K562 (cell line): Measurements from ENCODE around the gene RDH5. TPM values are rescaled to one million over a fixed set of nuclear protein-coding genes. Genes with fewer than 3 reads are reported as not detected.
A peak's percentile ranks its signal among the peaks of the same experiment; 100 is the strongest.

Source experiments
- ADNP ChIP-seq: fragments of 200-800 bp; sonication (Bioruptor generic); IDR thresholded peaks from 2 replicates; pipeline ENCODE4 v1.6.1; 2016; ENCODE audit warnings: missing genetic modification characterization, missing compliant biosample characterization
- CBX5 ChIP-seq: IDR thresholded peaks from 2 replicates; pipeline ENCODE4 v1.6.1; 2014; ENCODE audit warnings: low read depth, borderline replicate concordance
- CSDE1 ChIP-seq, 2 experiments: fragments of 450-650 bp; IDR thresholded peaks; 2 replicates each; pipeline ENCODE4 v1.6.1; 2016; ENCODE audit warnings: mild to moderate bottlenecking in 1 of 2
- HDAC3 ChIP-seq: fragments of 450-650 bp; IDR thresholded peaks from 2 replicates; pipeline ENCODE4 v1.6.1; 2018; ENCODE audit warnings: borderline replicate concordance, mild to moderate bottlenecking, moderate library complexity; ENCODE audit not compliant: partially characterized antibody
- HLTF ChIP-seq: fragments of 450-650 bp; IDR thresholded peaks from 2 replicates; pipeline ENCODE4 v1.6.1; 2016
- HNRNPUL1 ChIP-seq: fragments of 200-400 bp; formaldehyde crosslinking; IDR thresholded peaks from 2 replicates; pipeline ENCODE4 v1.6.1; 2017; ENCODE audit warnings: low read length
- ILF3 ChIP-seq: fragments of 450-650 bp; IDR thresholded peaks from 2 replicates; pipeline ENCODE4 v1.6.1; 2018; ENCODE audit warnings: antibody characterized with exemption, mild to moderate bottlenecking, moderate library complexity, borderline replicate concordance
- IRF2 ChIP-seq: sonication (generic); formaldehyde crosslinking; IDR thresholded peaks from 2 replicates; pipeline ENCODE4 v1.8.1; 2022; ENCODE audit warnings: mild to moderate bottlenecking, missing genetic modification reagents
- OTX1 ChIP-seq: fragments of 450-650 bp; formaldehyde crosslinking; IDR thresholded peaks from 2 replicates; pipeline ENCODE4 v1.4.0; 2022; ENCODE audit warnings: mild to moderate bottlenecking
- PPARD ChIP-seq: fragments of 250-450 bp; sonication (Bioruptor Pico); IDR thresholded peaks from 2 replicates; pipeline ENCODE4 v1.8.0; 2022; ENCODE audit warnings: inconsistent platforms, mild to moderate bottlenecking, moderate library complexity
- RFX7 ChIP-seq: fragments of 250-450 bp; sonication (Bioruptor Pico); IDR thresholded peaks from 2 replicates; pipeline ENCODE4 v1.5.1; 2021; ENCODE audit warnings: mild to moderate bottlenecking
- SMARCA5 ChIP-seq: fragments of 450-650 bp; IDR thresholded peaks from 2 replicates; pipeline ENCODE4 v1.6.1; 2016
- SRF ChIP-seq, 2 experiments: fragments of 250-450, 450-650 bp in 1 of 2; sonication (Bioruptor Pico) in 1 of 2; sonication (generic) in 1 of 2; formaldehyde crosslinking; IDR thresholded peaks; 2 replicates each; pipeline versions ENCODE4 v1.5.0 to v1.5.1; 2020 to 2022; ENCODE audit warnings: mild to moderate bottlenecking in 1 of 2, missing genetic modification reagents in 1 of 2
- TAF7 ChIP-seq: fragments of 450-650 bp; IDR thresholded peaks from 2 replicates; pipeline ENCODE4 v1.6.1; 2016; ENCODE audit warnings: missing genetic modification characterization, missing compliant biosample characterization
- ZNF77 ChIP-seq: fragments of 250-450 bp; sonication (Bioruptor Pico); IDR thresholded peaks from 2 replicates; pipeline ENCODE4 v1.5.0; 2020
- polyA plus RNA-seq, 8 experiments: library from polyadenylated mRNA; depleted of rRNA in 4 of 8; stranded (reverse) in 5 of 8; unstranded in 3 of 8; fragments of >200 nt; fragmentation: Nextera tagmentation in 2 of 8; fragmentation: Illumina TruSeq in 1 of 8; extraction: Ambion mirVana in 2 of 8; extraction: Trizol in 1 of 8; gene quantifications; 2 replicates each; pipeline versions ENCODE4 v1.2.1 to v1.2.3, GENCODE V29; 2011 to 2014; ENCODE audit warnings: inconsistent platforms in 1 of 8, missing spikeins in 1 of 8
- total RNA-seq, 7 experiments: library from RNA; depleted of rRNA in 6 of 7; stranded (reverse); fragments of >200 nt in 6 of 7; fragmentation: Illumina TruSeq in 2 of 7; extraction: Trizol in 2 of 7; gene quantifications; 2 replicates each; pipeline versions ENCODE4 v1.2.1 to v1.2.3, GENCODE V29; 2011 to 2021; ENCODE audit warnings: low replicate concordance in 1 of 7
- TF ChIP-seq, protein P1 (sequence below): fragments of 450-650 bp; formaldehyde crosslinking; IDR thresholded peaks from 2 replicates; pipeline ENCODE4 v1.4.0; 2020; ENCODE audit warnings: mild to moderate bottlenecking
- TF ChIP-seq, protein P2 (sequence below): fragments of 250-450 bp; sonication (Bioruptor Pico); IDR thresholded peaks from 2 replicates; pipeline ENCODE4 v1.5.0; 2022; ENCODE audit warnings: mild to moderate bottlenecking
- TF ChIP-seq, protein P3 (sequence below): fragments of 250-450 bp; sonication (Bioruptor Pico); IDR thresholded peaks from 2 replicates; pipeline ENCODE4 v1.6.1; 2021; ENCODE audit warnings: mild to moderate bottlenecking
- TF ChIP-seq, protein P4 (sequence below): fragments of 450-650 bp; formaldehyde crosslinking; IDR thresholded peaks from 2 replicates; pipeline ENCODE4 v1.4.0; 2022; ENCODE audit warnings: missing genetic modification characterization
- TF ChIP-seq, protein P5 (sequence below): fragments of 250-450 bp; sonication (Bioruptor Pico); IDR thresholded peaks from 2 replicates; pipeline ENCODE4 v1.9.0; 2021; ENCODE audit warnings: mild to moderate bottlenecking
- TF ChIP-seq, protein P6 (sequence below): fragments of 250-450 bp; sonication (Bioruptor Pico); IDR thresholded peaks from 2 replicates; pipeline ENCODE4 v1.8.0; 2021; ENCODE audit warnings: borderline replicate concordance, mild to moderate bottlenecking, moderate library complexity; ENCODE audit not compliant: poor library complexity, severe bottlenecking
- TF ChIP-seq, protein P7 (sequence below): fragments of 450-650 bp; formaldehyde crosslinking; IDR thresholded peaks from 2 replicates; pipeline ENCODE4 v1.4.0; 2022; ENCODE audit warnings: mild to moderate bottlenecking, moderate library complexity

Gene RDH5
- total and polyA plus RNA-seq, 9 of the 15 experiments (the other 6 are each of a cell fraction or from before 2014, with no cell fraction given) = 0.28 to 2.0 (median 1.1) TPM; not detected in 1

DNA sequence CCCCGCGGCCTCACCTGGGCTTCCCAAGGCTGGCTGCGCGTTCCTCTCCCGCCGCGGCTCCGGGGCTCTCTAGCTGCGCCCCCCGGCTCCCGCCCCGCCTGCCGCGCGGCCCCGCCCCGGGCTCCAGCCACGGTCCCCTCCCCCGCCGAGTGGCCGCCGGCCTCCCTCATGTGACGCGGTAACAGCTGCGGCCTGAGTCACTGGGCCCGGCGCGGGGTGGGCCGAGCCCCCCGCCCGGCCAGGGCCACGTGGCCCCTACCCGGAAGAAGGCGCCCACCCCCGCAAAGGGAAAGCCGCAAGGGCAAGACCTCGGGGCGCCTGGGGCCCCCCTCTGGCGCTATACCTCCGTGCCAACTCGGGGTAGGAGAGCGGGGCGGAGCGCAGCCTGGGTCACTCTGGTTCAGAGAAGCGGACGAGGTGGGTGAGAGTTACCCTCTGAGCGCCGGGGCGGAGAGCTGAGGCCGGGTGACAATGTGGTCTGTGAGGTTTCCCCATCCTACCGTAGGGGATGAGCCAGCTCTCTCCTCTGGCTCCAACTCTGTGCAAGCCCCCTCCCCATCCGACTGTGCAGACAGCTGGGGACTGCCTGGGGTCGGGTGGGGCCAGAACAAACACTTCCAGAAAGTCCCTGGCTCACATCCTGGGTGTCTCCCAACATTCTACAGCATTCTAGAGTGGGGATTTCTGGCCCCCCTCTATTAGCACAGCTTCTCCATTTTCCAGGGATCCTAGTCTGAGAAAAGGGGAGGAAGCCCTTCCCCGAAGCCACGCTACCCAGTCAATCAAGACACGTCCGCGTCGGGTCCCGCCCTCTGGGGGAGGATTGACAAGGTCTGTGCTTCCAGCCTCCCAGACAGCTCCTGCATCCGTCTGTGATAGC, 9.0 kb downstream of the RDH5 start, which contains the start of gene CD63 (continued):
- TF ChIP-seq, protein P1, sequence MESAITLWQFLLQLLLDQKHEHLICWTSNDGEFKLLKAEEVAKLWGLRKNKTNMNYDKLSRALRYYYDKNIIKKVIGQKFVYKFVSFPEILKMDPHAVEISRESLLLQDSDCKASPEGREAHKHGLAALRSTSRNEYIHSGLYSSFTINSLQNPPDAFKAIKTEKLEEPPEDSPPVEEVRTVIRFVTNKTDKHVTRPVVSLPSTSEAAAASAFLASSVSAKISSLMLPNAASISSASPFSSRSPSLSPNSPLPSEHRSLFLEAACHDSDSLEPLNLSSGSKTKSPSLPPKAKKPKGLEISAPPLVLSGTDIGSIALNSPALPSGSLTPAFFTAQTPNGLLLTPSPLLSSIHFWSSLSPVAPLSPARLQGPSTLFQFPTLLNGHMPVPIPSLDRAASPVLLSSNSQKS (CRISPR knock-in tag) = no peak
- TF ChIP-seq CSDE1 (IDR thresholded peaks at IDR 0.05) (no peak), HDAC3 (no peak), ADNP (tag) (no peak), CBX5 (no peak), PPARD (CRISPR knock-in tag) (no peak), SMARCA5 (peak; percentile 16; the same call in 1 of the 2 replicates), HNRNPUL1 (no peak), SRF (CRISPR knock-in tag; IDR thresholded peaks at IDR 0.05) (peak in 1 of 2 experiments; percentile 65; a peak in 1 of 4 replicates), RFX7 (CRISPR knock-in tag) (no peak), OTX1 (no peak), ZNF77 (CRISPR knock-in tag) (no peak), IRF2 (CRISPR knock-in tag) (no peak), TAF7 (tag) (no peak), ILF3 (no peak; the same call in 1 of the 2 replicates), HLTF (peak; percentile 69; the same call in 1 of the 2 replicates)
- TF ChIP-seq, protein P2, sequence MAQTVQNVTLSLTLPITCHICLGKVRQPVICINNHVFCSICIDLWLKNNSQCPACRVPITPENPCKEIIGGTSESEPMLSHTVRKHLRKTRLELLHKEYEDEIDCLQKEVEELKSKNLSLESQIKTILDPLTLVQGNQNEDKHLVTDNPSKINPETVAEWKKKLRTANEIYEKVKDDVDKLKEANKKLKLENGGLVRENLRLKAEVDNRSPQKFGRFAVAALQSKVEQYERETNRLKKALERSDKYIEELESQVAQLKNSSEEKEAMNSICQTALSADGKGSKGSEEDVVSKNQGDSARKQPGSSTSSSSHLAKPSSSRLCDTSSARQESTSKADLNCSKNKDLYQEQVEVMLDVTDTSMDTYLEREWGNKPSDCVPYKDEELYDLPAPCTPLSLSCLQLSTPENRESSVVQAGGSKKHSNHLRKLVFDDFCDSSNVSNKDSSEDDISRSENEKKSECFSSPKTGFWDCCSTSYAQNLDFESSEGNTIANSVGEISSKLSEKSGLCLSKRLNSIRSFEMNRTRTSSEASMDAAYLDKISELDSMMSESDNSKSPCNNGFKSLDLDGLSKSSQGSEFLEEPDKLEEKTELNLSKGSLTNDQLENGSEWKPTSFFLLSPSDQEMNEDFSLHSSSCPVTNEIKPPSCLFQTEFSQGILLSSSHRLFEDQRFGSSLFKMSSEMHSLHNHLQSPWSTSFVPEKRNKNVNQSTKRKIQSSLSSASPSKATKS (CRISPR knock-in tag) = no peak
- TF ChIP-seq, protein P3, sequence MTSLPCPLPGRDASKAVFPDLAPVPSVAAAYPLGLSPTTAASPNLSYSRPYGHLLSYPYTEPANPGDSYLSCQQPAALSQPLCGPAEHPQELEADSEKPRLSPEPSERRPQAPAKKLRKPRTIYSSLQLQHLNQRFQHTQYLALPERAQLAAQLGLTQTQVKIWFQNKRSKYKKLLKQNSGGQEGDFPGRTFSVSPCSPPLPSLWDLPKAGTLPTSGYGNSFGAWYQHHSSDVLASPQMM (CRISPR knock-in tag) = no peak
- TF ChIP-seq, protein P4, sequence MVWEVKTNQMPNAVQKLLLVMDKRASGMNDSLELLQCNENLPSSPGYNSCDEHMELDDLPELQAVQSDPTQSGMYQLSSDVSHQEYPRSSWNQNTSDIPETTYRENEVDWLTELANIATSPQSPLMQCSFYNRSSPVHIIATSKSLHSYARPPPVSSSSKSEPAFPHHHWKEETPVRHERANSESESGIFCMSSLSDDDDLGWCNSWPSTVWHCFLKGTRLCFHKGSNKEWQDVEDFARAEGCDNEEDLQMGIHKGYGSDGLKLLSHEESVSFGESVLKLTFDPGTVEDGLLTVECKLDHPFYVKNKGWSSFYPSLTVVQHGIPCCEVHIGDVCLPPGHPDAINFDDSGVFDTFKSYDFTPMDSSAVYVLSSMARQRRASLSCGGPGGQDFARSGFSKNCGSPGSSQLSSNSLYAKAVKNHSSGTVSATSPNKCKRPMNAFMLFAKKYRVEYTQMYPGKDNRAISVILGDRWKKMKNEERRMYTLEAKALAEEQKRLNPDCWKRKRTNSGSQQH (CRISPR knock-in tag) = no peak
- TF ChIP-seq, protein P5, sequence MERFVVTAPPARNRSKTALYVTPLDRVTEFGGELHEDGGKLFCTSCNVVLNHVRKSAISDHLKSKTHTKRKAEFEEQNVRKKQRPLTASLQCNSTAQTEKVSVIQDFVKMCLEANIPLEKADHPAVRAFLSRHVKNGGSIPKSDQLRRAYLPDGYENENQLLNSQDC (CRISPR knock-in tag) = no peak
- TF ChIP-seq, protein P6, sequence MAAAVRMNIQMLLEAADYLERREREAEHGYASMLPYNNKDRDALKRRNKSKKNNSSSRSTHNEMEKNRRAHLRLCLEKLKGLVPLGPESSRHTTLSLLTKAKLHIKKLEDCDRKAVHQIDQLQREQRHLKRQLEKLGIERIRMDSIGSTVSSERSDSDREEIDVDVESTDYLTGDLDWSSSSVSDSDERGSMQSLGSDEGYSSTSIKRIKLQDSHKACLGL (CRISPR knock-in tag) = peak; percentile 88
- TF ChIP-seq, protein P7, sequence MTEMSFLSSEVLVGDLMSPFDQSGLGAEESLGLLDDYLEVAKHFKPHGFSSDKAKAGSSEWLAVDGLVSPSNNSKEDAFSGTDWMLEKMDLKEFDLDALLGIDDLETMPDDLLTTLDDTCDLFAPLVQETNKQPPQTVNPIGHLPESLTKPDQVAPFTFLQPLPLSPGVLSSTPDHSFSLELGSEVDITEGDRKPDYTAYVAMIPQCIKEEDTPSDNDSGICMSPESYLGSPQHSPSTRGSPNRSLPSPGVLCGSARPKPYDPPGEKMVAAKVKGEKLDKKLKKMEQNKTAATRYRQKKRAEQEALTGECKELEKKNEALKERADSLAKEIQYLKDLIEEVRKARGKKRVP (CRISPR knock-in tag) = no peak
